Activated CD4-positive, alpha-beta T cell treated with anti-CD3 and anti-CD28 coated beads for 24 hours (primary cell): Measurements from ENCODE around the gene WNK1.
"Not testable (repeated sequence)": the region's sequence is repeated elsewhere in the genome, so short reads cannot be mapped to it uniquely, and the experiment has no call there.

Experiments used
- DNase-seq, 2 donors: peaks; one replicate each; pipeline ENCODE4 v3.0.0-alpha.2; 2020; ENCODE audit warnings: low read depth in 2 of 2

The WNK1 gene

DNA sequence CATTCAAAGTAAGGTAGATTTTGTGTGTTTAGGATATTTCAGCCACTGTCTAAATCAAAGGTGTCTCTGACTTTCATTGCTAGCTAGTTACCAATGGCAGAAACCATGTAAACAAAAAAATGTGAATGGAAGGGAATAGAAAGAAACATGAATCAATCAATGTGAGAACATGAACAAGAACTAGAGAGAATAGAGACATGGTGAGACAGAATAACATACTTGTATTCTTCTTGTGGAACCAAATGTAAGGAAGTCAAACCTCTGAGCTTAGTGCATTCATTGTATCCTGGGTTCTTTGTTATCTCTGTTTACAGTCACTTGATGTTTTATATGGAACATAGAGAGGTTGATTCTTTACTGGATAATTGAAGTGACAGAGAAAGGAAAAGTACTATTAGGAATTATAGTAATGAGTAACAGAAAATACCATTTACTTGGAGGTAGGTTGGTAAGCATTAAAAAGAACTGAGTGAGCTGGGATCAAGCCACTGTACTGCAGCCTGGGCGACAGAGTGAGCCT, 2.6 kb upstream of the WNK1 start:
- no peak for DNase-seq

DNA sequence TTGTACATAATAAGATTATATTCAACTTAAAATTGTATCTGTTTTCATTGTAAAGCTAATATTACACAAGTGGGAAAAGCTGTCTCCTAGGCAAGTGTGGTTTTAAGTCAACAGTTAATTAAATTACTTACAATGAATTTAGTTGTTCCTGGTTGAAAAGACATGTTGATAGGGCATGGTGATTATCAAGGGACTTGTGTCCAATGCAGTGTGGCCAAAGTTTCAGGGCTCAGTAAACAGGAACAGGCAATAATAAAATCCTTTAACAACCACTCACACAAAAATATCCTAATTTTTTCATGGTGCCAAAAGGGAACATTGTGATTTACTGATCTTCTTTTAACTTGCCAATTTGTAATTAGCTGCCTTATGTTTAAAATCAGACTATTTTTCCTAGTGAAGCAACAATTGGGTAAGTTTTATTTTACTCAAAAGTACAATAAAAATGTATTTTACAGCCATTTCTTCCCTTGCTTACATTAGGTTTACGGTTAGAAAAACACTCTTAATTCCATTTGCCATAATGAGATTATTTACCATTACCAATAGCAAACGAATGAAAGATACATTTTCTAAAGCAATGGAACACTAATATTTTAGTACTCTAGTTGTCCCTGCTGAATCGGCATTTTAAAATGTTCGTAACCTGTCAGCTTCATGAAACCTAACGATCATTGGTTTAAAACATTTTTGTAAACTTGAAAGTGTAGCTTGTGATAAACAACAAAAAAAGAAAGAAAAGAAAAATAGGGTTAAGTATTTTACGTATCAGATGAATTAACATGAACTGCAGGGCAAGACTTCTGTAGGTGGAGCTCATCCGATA, 1.8 kb upstream of the WNK1 start:
- no peak for DNase-seq

- DNase-seq: peak; percentile 73 to 83
These were observed 984 bp upstream of the WNK1 start for GRCh38 chr12:751192-751998.

DNA sequence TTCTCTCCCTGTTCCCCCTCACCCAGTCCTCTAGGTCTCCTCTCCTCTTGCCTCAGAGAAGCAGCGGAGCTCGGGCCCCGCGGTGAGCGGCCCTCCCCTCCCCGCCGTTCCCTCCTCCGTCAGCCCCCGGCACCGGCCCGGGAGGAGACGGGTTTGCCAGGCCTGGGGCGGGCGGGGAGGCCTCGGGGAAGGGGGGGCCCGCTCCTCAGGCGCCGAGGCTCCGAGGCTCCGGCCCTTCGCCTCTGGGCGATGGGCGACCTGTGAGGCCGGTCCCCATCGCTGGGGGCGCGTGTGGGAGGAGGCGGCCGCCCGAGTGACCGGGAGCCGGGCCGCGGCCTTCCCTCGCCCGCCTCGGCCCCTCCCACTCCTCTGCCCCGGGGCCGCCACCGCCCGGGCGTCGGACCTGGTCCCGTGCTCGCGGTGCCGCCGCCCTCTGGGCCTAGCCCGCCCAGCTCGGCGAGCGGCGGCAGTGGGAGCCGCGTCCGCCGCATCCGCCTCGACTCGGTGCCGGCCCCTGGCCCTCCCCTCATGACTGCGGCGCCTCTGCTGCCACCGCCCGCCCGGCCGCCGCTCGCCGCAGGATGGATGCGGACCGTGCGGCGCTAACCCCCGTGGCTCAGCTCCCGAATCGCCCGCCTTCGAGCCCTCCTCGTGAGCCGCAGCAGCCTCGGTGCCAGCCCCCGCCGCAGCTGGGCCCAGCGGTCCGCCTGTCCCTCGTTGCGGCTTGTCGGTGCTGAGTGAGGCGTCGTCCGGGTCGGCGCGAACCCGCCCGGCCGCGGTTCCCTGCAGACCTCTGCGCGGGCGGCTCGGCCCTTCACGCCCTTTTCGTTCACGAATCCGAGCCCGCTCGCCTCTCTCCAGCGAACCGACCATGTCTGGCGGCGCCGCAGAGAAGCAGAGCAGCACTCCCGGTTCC, 574 bp downstream of the WNK1 start:
- DNase-seq: peak in 1 of 2 donors; percentile 18

DNA sequence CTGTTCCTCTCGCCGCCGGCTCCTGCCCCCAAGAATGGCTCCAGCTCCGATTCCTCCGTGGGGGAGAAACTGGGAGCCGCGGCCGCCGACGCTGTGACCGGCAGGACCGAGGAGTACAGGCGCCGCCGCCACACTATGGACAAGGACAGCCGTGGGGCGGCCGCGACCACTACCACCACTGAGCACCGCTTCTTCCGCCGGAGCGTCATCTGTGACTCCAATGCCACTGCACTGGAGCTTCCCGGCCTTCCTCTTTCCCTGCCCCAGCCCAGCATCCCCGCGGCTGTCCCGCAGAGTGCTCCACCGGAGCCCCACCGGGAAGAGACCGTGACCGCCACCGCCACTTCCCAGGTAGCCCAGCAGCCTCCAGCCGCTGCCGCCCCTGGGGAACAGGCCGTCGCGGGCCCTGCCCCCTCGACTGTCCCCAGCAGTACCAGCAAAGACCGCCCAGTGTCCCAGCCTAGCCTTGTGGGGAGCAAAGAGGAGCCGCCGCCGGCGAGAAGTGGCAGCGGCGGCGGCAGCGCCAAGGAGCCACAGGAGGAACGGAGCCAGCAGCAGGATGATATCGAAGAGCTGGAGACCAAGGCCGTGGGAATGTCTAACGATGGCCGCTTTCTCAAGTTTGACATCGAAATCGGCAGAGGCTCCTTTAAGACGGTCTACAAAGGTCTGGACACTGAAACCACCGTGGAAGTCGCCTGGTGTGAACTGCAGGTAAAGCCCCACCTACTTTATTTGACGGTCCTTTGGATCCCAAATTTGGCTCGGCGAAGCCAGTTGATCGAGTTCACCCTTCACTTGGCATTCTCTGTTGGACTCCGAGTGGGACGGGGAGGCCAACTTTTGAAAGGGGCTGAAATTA, 1.5 kb downstream of the WNK1 start:
- DNase-seq: peak in 1 of 2 donors; percentile 21

DNA sequence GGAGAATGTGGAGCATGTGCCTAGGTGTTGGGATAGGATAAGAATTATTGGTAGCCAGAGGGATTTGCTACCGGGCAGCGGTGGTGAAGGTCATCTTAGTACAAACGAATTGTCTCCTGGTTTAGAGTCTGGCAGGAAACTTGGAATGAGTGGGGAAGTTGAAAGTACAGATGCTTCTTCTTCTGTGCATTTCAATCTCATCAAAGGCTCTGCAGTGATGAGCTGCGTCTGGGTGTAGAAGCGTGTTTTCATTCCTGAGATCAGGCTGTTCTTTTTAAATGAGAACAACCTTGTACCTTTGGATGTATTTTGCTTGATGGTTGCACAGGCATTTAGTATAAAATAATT, 2.1 kb downstream of the WNK1 start:
- no peak for DNase-seq

- DNase-seq: no peak
These were observed 2.6 kb downstream of the WNK1 start for GRCh38 chr12:754851-755562.

DNA sequence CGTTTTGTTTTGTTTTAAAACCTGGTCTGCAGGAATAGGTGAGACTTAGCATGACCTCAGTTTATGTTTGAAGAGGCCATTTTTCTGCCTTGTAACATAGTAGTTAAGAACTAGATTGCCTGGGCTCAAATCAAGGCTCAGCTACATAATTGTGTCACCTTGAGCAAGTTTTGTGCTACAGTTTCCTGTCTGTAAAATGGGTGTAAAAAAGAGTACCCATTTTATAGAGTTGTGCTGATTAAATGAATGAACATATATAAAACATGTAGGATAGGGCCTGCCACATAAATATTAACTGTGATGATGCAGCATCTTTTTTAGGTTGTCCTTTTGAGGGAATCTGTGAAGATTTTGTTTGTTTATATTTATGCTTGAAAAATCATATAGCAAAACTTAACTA, 7.2 kb downstream of the WNK1 start:
- no peak for DNase-seq

DNA sequence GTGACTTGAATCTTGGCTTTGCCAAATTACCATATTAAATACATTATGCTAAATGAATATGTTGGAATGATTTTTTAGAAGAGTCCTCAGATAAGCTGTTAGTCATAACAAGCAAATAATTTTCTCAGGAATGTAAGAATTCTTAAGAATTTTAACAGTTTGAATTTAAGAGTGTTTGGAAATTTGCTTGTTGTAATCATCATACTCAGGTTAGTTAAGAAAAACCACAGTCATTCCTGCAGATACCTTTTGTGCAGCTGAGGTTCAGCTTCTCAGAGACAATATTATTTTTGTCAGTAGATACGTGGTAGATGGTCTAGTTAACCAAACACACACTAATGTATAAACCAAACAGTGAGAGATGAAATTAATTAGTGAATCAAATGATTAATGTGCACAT, 8.9 kb downstream of the WNK1 start:
- DNase-seq: no peak

DNA sequence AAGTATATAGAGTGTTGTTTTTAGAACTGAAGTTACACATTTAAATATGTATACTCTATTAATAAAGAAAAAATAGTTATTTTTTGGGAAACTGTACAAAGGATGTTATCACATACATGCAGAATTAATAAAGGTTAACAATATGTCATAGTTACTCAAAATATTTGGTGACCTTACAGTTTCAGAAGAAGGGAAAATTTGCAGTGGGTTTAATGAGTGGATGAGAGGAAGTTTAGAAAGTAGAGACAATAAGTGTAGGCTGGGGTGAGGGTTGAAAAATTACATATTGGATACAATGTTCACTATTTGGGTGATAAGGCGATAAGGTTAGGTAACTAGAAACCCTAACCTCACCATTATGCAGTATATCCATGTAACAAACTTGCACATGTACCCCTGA, 13.5 kb downstream of the WNK1 start:
- no peak for DNase-seq

DNA sequence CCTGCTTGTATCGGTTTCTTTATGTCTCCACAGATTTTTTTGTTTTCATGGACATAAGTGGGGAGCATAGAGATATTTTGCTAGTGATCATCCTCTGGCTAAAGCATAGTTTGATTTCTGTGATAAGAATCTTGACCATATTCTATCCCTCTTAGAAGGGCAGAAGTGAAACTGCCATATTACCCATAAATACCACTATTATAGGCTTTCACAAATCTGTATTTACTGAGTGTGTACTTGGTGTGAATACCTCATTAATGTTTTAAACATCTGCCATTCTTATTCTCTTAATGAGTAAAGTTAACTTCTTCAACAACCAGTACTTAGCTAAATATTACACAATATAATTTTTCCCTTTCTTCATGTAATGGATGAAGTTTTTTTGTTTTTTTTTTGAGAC, 16.1 kb downstream of the WNK1 start:
- no peak for DNase-seq

DNA sequence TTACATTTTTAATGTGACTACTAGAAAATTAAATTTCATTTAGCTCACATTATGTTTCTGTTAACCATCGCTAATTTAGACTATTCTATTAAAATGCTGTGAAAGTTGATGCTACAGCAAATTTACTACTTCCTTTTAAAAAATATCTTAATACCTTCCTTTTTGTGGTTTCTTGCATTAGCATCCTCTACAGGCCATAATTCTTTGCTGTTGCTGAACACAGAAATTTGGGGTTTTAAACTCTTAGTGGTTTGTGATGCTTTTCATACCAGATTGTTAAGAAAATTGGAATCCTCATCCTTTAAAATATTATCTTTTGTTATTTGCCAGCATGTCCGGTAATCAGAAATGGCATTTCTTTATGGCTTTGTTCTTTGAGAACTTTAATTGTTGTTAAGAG, 18.1 kb downstream of the WNK1 start:
- no peak for DNase-seq

GRCh38 chr12:772056-772697, 19.8 kb downstream of the WNK1 start:
- DNase-seq: no peak

DNA sequence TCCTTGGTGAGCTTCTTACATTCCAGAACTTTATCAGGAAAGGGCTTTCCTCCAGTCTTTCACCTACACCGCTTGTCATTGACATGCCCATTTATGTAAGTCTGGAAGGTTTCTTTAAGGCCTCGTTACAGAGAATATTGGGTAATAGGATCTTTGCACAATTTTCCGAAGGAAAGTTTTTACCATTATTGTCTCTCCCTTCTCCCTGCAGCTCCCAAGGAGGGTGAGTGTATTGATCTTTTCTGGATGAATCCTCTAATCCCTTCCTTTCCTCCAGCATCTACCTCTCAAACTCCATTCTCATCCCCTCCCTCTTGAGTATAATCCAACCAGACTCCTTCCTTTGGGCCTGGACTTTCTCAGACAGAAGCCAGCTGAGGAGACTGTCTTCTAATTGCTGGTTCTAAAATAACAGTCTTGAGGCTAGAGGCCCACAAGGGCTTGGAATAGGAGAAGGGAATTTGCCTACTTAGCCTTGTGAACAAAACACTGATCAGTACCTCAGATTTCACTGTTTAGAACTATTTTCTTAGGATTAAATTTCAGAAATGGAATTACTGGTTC, 21.8 kb downstream of the WNK1 start:
- no peak for DNase-seq

DNA sequence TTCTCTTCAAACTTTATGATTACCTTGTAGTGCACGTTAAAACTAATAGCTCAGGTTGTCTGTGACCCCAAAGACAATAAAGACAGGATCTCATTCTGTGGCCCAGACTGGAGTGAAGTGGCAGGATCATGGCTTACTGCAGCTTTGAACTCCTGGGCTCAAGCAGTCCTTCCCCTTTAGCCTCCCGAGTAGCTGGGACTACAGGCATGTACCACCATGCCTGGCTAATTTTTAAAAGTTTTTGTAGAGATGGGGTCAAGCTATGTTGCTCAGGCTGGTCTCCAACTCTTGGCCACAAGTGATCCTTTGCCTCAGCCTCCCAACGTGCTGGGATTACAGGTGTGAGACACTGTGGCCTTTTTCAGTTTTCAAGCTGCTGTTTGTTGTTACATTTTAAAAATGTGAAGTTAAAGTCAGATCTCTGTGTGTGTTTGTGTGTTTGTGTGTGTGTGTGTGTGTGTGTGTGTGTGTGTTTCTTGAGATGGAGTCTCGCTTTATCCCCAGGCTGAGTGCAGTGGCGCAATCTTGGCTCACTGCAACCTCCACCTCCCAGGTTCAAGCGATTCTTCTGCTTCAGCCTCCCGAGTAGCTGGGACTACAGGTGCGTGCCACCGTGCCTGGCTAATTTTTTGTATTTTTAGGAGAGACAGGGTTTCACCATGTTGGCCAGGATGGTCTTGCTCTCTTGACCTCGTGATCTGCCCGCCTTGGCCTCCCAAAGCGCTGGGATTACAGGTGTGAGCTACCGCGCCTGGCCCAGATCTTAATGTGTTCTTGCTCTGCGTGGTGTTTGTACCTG, 23.8 kb downstream of the WNK1 start:
- not testable (repeated sequence) for DNase-seq

DNA sequence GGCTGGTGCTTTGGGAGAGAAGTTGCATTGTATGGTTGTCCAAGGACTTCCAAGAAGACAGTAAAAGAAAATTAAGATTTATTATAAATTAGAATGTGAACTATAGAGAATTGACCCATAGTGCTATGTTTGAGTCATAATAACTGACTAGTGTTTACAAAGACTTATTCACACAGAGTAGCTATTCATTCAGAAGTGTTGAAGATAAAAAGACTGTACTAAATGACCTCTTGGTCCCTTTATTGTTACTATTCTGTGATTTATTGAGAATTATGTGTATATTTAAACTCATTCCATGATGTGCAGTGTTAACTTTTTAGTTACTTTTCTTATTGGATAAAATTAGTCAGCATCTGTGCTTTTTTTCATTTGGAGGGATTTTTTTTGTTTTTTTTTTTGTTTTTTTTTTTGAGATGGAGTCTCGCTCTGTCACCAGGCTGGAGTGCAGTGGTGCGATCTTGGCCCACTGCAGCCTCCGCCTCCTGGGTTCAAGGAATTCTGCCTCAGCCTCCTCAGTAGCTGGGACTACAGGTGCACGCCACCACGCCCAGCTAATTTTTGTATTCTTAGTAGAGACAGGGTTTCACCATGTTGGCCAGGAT, 24.5 kb downstream of the WNK1 start:
- not testable (repeated sequence) for DNase-seq

- DNase-seq: no peak
These were observed 25.2 kb downstream of the WNK1 start for GRCh38 chr12:777550-778047.

GRCh38 chr12:778615-779014, 26.2 kb downstream of the WNK1 start:
- DNase-seq: no peak
